ENCODE results near the gene DCP1B. TPM values are rescaled to one million over a fixed set of nuclear protein-coding genes. Genes with fewer than 3 reads are reported as not detected.

The DCP1B gene
- total RNA-seq, 1 donor from 2014 or later, result 16.5 TPM

GRCh38 chr12:1936406-1937320 is 67.6 kb downstream of the DCP1B start:
- intact Hi-C loops (cut with micrococcal nuclease), result no loop called here

GRCh38 chr12:1935700-1936378 is 68.4 kb downstream of the DCP1B start:
- intact Hi-C loops (cut with micrococcal nuclease), result no loop called here

- intact Hi-C loops (cut with micrococcal nuclease), result no loop called here
Observed at GRCh38 chr12:1935242-1935641, 69.0 kb downstream of the DCP1B start.

DNA sequence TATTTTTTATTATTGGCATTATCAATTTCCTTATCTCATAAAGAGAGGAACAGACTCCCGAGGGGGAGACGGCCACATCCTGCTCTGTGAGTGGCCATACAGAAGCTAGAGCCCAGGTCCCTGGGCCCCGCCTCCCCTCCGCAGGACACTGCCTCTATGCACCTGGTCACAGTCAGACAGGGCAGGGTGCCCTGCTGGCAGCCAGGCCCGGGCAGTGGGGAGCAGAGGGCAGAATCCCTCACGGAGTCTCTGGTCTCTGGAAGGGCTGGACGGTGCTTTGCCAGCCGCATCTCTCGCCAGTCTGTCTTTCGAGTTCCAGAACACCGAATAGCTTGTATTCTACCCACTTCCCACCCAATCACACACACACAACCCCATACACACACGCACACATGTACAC is 69.4 kb downstream of the DCP1B start:
- intact Hi-C loops (cut with micrococcal nuclease), result no loop called here

DNA sequence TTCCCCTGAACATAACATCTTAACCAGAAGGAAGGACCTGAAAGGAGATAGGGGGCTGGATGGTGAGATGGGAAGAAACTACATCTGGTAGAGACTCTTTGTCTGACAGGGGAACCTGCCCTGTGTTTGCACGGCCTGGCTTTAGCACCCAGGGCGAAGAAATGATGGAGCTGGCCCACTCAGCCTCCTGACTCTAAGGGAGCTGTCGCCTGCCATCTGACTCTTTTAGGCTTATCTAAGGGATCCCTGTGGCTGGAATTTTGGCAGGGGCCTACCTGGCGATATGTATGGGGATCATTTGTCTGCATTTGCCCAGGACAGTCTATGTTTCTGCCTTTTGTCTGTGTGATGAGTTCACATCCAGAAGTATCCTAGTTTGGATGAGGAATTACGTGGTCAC is 70.2 kb downstream of the DCP1B start:
- intact Hi-C loops (cut with micrococcal nuclease), result no loop called here

DNA sequence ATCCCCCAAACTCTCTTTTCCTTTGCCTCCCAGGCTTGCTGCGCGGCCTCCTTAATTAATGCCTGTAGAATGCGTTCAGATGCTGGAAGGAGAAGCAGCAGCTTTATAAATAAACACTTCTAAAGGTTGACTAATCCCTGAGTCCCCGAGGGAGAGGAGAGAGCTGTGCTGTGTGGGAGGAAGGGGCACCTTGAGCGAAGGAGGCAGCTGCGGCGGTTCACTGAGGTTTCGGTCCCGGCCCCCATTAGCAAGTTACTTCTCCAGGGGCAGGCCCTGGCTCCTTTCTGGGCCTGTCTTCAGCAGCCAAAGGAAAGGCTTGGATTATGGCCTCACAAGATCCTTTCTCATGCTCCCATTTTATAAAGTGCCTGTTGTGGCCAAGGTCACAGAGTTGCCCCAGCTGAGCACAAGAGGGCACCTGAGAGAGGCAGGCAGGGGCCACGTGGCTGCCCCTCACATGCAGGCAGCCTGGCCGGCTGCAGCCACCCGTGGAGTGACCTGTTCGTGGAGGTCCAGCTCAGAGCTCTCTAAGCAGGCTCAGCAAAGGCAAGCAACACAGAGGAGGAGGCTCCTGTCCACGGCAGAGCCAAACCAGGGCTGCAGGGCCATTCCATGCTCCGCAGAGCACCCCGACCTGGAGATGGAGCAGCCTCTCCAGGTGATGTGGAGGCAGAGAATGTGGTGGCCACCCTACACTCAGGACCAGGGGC is 70.8 kb downstream of the DCP1B start:
- intact Hi-C loops (cut with micrococcal nuclease), result no loop called here

DNA sequence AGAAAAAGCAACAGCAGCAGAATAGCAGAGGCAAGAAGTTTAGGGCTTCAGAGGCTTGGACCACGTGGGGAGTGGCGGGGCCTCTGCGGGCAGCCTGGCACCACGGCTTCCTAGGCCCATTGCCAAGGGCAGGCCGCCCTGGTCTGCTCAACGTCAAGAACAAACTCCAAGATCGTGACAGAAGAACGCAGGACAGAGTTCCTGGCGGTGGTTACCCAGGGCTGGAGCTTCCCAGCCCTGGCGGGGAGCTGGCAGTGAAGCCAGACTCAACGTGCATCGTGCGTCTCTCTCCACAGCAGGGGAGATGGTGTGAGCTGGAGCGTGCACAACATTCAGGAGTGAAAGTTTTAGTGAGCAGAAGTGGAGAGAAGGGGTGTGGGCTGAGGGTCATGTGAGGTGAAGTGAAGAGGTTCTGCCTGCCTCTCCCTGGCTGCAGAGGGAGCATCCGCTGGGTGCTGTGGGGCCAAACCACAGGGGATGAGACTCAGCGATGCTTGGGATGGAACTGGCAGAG is 71.9 kb downstream of the DCP1B start:
- intact Hi-C loops (cut with micrococcal nuclease), result no loop called here

DNA sequence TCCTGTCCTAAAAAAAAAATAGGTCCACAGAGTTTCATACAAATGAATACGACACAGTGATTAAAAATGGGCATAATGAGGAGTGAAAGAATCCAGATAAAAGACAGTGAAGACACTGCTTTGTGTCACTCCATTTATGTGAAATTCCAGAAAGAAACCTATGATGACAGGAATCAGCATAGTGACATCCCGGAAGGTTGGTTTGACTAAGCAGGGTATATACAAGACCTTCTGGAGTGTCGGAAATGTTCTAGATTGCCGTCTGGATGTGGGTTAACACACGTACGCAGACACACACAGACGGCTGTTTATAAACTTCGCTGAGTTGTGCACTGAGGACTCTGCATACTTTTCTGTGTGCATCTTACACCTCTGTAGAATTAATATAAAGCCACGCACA is 72.6 kb downstream of the DCP1B start:
- intact Hi-C loops (cut with micrococcal nuclease), result no loop called here

- intact Hi-C loops (cut with micrococcal nuclease), result no loop called here
Observed at GRCh38 chr12:1930803-1931597, 73.3 kb downstream of the DCP1B start.

- intact Hi-C loops (cut with micrococcal nuclease), result no loop called here
Observed at GRCh38 chr12:1929985-1930802, 74.1 kb downstream of the DCP1B start.

DNA sequence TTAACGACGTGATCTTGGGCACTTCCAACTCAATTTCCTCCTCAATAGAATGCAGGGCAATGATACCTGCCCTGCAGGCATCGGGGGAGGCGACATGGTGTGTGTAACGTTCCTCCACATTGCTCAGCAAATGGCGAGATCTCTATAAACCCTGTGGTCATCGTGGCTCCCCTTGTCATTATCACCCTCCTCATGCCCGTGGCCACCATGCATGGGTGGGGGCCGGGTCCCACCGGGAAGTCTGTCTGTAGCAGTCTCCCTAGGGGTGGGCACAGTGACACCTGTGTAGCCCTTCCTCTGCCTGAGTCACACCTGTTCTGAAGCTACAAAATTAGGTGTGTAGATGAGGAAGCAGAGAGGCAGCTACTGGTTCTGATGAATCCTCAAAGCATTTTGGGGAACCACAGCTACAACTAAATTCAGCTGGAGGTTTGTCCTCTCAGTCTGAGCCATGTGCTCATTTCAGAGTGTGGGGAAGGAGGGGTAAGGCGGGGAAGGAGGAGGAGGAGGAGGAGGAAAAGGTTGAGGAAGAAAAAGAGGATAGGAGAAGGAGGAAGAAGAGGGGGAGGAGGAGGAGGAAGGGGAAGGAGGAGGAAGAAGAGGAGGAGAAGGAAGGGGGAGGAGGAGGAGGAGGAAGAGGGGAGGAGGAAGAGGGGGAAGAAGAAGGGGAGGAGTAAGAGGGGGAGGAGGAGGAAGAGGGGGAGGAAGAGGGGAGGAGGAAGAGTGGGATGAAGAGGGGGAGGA is 74.8 kb downstream of the DCP1B start:
- intact Hi-C loops (cut with micrococcal nuclease), result no loop called here

DNA sequence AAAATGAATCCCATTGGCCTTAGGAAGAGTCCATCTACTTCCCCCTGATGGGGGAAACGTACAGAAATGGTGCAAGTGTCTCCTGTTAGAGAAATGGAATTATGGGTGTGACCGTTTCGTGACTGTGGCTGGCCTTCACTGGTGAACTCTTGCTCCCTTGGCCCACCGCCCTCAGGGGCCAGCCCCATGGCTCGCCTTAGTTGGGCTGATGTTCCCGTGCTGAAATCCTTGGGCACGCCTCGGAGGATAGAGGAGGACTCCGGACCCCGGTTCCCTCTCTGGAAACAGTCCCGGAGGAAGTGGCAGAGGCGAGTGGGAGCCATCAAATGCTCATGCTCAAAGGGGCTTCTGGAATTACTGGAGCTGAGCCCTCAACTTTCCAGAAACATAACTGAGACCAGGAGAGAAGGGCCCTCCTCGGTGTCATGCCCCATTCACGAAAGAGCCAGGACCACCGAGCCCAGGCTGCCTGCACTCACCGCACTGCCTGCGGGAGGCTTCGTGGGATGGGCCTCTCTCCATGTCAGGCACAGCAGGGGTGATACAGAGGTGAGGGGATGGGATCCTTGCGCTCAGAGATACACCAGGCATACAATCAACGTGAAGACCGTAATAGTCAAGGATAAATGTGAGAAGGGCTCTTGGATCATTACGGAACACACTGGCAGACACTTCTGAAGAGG is 75.7 kb downstream of the DCP1B start:
- intact Hi-C loops (cut with micrococcal nuclease), result no loop called here

DNA sequence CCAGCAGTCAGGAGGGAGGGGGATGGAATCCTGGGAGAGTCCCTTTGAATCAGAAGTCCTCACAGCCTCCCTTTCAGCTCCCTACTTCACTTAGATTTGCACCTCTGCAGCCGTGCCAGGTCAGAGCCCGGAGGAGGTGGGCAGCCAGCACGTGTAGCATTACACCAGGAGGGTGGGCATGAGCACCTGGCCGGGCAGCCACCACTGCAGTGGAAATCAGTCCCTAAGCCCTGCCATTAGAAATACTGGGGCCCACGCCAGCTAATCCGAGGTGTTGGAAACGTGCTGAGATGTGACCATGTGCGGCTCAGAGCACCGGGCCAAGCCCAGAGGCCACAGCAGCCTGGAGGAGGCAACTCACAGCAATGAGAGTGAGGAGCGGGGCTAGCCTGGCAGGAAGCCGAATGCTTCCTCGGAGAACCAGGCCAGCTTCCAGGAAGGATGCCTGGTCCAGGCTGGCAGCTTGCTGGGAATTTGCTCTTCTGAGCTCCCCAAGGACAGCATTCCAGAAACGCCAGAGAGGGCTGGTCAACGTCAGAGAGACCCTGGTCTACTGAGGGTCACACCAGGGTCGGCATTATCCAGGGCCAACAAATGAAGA is 76.4 kb downstream of the DCP1B start:
- intact Hi-C loops (cut with micrococcal nuclease), result no loop called here

- intact Hi-C loops (cut with micrococcal nuclease), result no loop called here
Observed at GRCh38 chr12:1927051-1927680, 77.1 kb downstream of the DCP1B start.

- intact Hi-C loops (cut with micrococcal nuclease), result no loop called here
Observed at GRCh38 chr12:1926251-1926657, 78.0 kb downstream of the DCP1B start.

- intact Hi-C loops (cut with micrococcal nuclease), result no loop called here
Observed at GRCh38 chr12:1925684-1926006, 78.6 kb downstream of the DCP1B start.

DNA sequence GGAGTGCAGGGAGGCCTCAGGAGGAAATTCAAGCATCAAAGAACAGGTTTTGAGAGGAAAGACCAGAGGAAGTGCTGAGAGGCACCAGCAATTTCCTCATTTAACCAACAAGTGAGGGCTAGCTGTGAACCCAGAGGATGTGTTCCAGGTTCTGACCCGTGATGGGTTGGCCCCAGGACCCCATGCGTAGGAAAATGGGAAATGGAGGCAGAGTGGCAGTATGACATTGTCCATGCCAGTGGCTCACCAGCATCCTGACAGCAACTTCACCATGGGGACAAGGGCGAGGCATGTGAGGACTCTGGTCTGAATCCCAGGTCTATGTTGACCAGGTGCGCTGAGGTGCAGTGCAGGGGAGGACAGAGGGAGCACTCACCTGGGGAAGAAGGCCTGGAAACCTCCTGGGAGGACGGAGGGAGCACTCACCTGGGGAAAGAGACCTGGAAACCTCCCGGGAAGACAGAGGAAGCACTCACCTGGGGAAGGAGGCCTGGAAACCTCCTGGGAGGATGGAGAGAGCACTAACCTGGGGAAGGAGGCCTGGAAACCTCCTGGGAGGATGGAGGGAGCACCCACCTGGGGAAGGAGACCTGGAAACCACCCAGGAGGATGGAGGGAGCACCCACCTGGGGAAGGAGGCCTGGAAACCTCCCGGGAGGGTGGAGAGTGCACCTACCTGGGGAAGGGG is 79.1 kb downstream of the DCP1B start:
- intact Hi-C loops (cut with micrococcal nuclease), result no loop called here

GRCh38 chr12:1922985-1923384 is 81.3 kb downstream of the DCP1B start:
- intact Hi-C loops (cut with micrococcal nuclease), result no loop called here

Data from T-helper 1 cell treated with Interleukin-12 subunit alpha and Interleukin-12 subunit beta and Interleukin-4 antibody, amounts not matched to agents 30 ng/mL and 1 ng/mL, for 36 hours (primary cell).